GM19455 (cell line): ENCODE results near the gene IL12B.
"Not testable (repeated sequence)": the region's sequence is repeated elsewhere in the genome, so short reads cannot be mapped to it uniquely, and the experiment has no call there.

ENCODE experiments used
- ATAC-seq: cut with Tn5 transposase; IDR thresholded peaks from one replicate; pipeline ENCODE4 v1.9.1; 2021; ENCODE audit not compliant: unreplicated experiment

Gene IL12B

DNA sequence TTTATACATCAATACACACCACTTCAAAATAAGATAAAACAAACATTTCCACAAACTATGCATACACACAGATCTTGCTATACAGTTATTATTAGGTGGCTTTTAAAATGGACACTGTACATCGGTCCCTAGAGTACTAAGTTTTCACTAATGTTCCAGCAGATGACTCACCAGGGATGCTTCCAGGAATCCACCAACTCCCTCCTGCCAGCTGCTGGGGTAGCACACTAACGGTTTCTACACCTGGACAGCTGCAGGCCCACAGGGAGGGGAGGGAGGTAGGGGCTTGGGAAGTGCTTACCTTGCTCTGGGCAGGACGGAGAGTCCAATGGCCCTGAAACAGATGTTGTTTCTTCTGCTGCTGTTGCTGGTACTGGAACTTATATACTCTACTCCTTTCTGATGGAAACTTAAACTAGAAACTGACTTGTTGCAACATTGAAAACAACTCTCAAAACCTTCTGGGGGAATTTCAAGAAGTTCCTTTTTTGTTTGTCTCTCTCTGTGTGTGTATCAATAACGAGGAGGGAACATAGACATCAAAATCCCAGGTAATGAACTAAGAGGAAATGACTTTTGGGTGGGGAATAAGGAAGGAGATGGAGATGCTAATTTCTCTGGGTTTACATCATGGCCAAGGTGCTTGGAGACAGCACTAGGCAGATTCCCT lies at the start of gene IL12B:
IL12B (minus strand) TSS at position 357 of the 670 bp plus-strand sequence. CDS start 3,705 bp downstream, outside the sequence.
- ATAC-seq: no peak

- ATAC-seq: no peak
Measured at GRCh38 chr5:159377653-159378052, 47.4 kb upstream of the IL12B start.

DNA sequence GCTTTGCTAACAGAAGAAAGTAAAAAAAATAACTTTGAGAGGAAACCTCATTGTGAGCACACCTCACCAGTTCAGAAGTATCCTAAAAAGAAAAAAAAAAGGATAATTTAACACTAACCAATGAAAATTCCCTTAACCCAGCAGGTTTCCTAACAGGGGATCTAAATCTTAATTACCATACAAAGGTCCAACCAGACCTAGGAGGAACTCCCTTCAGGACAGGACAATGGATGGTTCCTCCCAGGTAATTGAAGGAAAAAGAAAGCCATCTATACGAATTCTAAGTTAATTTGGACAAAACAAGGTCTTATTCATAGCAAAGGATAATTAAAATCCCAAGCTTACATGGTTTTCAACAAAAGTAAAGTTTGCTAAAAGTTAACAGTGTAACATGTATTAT lies 37.6 kb upstream of the IL12B start:
- not testable (repeated sequence) for ATAC-seq

DNA sequence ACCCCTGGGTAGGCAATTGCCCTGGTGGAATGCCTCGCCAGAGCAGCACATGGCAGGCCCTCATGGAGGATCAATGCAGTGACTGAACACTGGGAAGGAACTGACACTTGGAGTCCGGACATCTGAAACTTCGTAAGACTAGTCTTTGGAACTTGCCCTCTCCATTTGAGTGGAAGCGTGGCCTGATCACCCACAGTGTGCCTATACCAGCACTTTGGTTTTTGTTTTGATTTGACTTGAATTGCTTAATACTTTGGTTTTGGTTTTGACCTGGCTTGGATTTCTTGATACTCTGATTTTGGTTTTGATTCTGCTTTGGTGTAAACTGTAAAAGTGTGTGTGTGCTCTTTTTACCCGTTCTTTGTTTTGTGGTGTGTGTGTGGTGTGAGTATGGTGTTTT lies 36.5 kb upstream of the IL12B start:
- not testable (repeated sequence) for ATAC-seq

DNA sequence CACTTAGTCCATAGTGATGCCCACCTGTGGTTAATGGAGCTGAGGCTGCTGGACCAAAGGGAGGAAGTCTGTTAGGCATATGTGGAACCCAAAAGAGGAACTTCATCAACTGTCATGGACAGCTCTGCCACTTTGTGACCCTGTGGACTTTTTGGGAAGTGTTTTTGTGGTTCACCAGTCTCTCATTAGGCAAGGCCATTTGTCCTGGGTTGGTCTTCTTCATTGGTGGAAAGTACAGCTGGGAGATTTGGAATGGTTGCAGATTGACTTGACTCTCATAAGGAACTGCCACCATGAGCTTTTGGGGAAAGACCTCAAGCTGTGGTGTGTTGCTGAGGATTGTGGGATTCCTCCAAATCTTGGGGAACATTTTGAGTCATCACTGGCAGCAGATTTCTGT lies 31.9 kb upstream of the IL12B start:
- ATAC-seq: no peak

- not testable (repeated sequence) for ATAC-seq
Measured at GRCh38 chr5:159359871-159360270, 29.6 kb upstream of the IL12B start.

DNA sequence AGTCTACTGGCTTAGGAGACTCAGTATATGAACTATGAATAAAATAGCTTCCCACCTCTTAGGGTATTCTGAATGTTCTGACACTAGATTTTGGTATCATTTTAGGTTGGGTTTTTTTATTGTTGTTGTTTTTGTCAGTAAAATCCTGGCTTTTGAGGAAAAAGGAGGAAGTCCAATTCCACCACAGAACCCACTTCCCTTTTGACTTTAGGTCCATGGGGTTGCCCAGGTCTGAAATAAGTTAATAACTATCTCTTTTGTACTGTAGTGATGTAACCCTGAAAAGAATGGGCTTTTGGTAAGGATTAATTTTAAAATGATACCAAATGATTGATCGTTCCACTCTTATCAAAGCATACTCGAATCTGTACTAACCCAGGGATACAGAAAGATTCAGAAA lies 29.1 kb upstream of the IL12B start:
- ATAC-seq: no peak

GRCh38 chr5:159353661-159354252 lies 23.5 kb upstream of the IL12B start:
- no peak for ATAC-seq

GRCh38 chr5:159350644-159351043 lies 20.4 kb upstream of the IL12B start:
- not testable (repeated sequence) for ATAC-seq

- not testable (repeated sequence) for ATAC-seq
Measured at GRCh38 chr5:159350216-159350615, 19.9 kb upstream of the IL12B start.

DNA sequence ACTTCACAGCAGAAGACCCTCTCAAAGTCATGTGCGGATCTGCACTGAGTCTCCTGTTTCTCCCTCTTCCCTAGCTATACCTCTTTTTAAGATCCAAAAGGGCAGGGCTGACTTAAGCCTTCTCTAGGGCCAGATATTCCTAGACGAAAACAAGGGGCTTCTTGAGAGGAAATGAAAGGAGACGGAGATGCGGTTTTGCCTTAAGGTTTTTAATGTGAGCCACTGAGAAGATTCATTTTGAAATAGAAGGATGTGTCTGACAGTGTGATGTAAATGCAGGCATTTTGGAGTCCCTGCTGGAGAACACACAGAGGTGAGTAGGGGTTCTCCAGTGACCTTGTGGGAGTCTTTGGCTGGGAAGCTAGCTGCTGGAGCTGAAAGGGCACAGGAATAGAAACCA lies 15.6 kb upstream of the IL12B start:
- ATAC-seq: no peak

DNA sequence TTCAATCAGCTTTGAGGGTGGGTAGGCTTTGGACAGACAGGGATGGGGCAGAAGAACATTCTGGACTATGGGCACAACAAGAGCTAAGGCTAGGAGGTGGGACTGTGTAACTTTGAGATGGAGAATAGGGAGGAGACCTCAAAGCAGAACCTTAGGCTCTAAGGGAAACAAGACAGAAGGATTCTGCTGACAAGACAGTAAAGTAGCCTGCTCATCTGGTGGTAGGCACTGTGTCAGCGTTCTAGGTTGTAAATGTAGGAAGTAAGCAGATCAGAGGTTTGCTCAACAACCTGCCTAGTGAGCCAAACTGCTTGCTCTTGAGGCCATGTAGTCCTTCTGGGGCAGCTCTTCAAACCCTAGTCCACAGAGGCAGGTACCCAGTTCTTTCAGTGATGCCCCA lies 15.0 kb upstream of the IL12B start:
- no peak for ATAC-seq

- no peak for ATAC-seq
Measured at GRCh38 chr5:159343295-159344094, 13.2 kb upstream of the IL12B start.

DNA sequence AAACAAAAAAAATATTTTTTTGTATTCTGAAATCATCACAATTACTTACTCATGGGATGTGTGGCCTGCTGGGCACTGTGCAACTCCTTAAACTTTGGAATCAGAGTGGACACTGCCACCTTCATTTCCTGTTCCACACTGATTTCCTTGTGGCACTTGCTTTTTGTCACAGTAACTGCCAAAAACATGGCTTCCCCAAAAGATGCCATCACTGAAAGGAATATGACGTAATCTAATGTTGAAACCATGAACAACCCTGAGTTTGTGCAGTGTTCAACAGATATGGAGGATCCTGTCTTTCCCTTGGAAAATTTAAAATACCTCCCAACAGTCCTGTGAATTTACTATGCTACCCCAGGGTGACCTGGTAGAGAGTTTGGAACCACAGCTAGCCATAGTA lies 12.6 kb upstream of the IL12B start:
- ATAC-seq: no peak

- ATAC-seq: no peak
Measured at GRCh38 chr5:159341906-159342310, 11.6 kb upstream of the IL12B start.

DNA sequence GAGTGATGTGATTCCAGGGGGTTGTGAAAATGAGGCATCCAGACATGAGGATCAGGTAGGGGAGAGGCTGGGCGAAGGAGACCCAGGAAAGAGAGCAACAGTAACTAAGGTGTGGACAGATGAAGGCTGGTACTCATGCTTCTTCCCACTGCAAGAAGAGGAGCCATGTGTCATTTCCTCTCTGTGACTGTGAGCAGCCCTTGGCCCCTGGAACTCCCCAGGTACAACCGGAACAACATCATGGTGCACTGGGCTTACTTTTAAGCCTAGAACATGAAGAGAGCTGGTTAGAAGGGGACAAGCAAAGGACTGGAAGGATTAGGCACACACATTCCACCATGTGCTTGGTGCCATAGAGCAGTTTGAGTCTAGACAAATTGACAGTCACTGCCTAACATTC lies 10.9 kb upstream of the IL12B start:
- no peak for ATAC-seq

DNA sequence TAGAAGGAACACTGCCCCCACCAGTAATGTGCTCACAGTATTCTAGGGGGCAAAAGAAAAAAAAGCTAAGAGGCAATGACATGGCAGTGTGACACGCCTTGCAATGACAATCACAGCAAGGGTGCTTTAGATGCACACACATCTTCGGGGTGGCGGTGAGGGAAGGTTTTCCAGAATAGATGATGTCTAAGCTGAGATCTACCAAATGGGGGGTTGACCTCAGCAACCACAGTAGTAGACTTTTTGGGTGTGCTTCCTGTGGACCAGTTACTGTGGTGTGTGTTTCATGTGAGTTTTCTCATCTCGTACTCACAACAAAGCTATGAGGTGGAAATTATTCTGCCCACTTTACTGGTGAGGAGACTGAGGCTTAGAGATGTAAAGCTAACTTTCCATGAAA lies 10.2 kb upstream of the IL12B start:
- no peak for ATAC-seq

- ATAC-seq: no peak
Measured at GRCh38 chr5:159339460-159339859, 9.2 kb upstream of the IL12B start.

DNA sequence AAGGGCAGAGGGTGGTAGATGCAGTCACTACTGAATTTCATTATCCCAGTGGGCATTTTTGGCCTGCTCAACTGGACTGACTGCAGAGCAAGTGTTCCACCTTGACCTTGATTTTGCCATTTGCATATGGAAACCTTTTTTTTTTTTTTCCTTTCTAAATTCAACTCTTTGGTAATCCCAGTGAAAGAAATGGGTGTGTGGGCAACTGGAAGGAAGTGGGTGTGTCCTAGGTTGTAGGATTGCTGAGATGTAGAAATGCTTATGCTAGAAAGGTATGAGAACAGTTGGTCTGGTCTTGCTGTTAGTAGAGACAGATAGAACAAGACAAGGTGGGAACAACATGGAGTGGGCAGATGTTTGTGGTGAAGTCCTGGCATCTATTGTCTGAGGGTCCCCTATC lies 7.8 kb upstream of the IL12B start:
- no peak for ATAC-seq

DNA sequence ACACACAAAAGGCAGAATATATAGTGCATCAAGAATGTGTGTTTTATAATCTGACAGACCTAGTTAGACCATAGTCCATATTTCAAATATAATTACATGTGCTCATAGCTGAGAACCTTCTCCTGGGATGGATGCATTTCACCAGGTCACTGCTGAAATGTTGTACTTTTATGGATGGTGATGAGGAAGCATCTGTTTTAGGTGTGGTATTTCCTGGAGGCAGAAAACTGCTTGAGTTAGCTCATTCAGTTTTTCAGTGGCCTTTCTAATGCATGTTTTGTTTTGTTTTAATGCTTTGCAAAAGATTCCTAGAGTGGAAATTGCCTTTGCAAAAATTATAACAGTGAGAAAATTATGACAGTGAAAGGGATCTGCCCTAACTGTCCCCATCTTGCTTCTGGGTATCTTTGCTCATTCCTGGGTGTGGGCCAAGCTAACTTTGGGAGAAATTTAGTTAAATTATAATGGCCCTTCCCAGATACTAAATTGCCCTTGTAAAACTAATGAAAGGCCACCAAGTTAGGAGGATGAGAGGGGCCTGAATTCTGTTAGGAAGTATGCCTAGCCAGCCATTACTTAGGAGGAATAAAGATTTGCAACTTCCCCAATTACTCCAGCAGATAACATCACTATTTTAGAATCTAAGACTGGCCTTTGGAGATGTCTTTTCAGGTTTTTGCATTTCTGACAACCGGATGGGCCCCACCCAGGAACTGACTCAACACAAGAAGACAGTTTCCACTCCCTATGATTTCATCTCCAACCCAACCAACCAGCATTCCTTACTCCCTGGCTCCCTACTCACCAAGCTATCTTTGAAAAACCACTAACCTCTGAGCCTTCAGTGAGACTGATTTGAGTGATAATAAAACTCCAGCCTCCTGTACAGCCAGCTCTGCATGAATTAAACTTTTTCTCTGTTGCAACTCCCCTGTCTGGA lies 7.0 kb upstream of the IL12B start:
- ATAC-seq: no peak

GRCh38 chr5:159336586-159336985 lies 6.3 kb upstream of the IL12B start:
- ATAC-seq: no peak
